BE2C (cell line): ENCODE data around the gene EPOP.

Source experiments
- DNase-seq: peaks from one replicate; pipeline ENCODE4 v3.0.0-alpha.2; 2020
- H3K27me3 ChIP-seq: fragments of 250-450 bp; sonication (Bioruptor Pico); 2 replicates; pipeline ENCODE4 v1.5.1; 2020; ENCODE audit warnings: mild to moderate bottlenecking
- H3K36me3 ChIP-seq: fragments of 250-450 bp; sonication (Bioruptor Pico); 2 replicates; pipeline ENCODE4 v1.5.1; 2020; ENCODE audit warnings: mild to moderate bottlenecking
- H3K4me1 ChIP-seq: fragments of 250-450 bp; sonication (Bioruptor Pico); 2 replicates; pipeline ENCODE4 v1.5.1; 2020
- H3K4me3 ChIP-seq: 2 replicates; pipeline ENCODE4 v1.5.1; 2011; ENCODE audit warnings: low read depth, low read length
- H3K9me3 ChIP-seq: fragments of 250-450 bp; sonication (Bioruptor Pico); 2 replicates; pipeline ENCODE4 v1.5.1; 2020
- TF ChIP-seq, protein P1 (sequence below): IDR thresholded peaks from 2 replicates; pipeline ENCODE4 v1.5.1; 2012; ENCODE audit warnings: mild to moderate bottlenecking, low read depth, low read length

Gene EPOP

DNA sequence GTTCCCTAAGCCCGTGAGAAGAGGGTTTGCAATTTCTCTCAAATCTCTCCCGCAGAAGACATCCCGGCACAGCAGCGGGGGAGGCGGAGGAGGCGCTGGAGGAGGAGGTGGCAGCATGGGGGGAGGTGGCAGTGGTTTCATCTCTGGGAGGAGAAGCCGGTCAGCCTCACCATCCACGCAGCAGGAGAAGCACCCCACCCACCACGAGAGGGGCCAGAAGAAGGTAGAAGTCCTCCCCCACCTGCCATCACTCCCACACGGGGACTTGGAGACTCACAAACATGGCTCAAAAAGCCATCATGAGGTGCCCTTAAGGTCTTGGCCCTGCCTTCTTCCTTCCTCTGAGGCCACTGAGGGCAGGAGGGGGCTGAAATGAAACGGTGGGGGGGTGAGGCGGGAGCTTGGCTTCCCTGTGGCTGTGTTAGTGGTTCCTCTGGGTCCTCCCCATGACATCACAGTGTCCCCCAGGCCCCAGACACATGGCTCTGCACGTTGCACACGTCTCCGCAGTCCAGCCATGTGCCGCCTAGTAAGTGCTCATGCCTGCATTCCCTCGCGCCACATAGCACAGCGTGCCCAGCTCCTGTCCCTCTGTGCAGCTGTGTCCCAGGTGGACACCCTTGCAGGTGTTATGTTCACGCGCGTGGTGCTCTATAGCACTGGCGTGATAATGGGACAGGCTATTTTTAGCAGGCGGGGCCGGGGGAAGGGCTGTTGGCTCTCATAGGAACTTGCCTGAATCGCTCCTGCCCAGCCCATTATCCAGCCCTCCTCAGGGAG lies 37.2 kb upstream of the EPOP start:
- no peak overlapping the region for H3K4me3 ChIP-seq
- no peak for DNase-seq
- H3K9me3 ChIP-seq = no peaks in the 10 kb centered on the region
- H3K27me3 ChIP-seq = no peaks in the 10 kb centered on the region
- TF ChIP-seq, protein P1, sequence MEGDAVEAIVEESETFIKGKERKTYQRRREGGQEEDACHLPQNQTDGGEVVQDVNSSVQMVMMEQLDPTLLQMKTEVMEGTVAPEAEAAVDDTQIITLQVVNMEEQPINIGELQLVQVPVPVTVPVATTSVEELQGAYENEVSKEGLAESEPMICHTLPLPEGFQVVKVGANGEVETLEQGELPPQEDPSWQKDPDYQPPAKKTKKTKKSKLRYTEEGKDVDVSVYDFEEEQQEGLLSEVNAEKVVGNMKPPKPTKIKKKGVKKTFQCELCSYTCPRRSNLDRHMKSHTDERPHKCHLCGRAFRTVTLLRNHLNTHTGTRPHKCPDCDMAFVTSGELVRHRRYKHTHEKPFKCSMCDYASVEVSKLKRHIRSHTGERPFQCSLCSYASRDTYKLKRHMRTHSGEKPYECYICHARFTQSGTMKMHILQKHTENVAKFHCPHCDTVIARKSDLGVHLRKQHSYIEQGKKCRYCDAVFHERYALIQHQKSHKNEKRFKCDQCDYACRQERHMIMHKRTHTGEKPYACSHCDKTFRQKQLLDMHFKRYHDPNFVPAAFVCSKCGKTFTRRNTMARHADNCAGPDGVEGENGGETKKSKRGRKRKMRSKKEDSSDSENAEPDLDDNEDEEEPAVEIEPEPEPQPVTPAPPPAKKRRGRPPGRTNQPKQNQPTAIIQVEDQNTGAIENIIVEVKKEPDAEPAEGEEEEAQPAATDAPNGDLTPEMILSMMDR = no peak
- H3K4me1 ChIP-seq = no peaks in the 10 kb centered on the region
- peaks cover 59% of the 10 kb centered on the region for H3K36me3 ChIP-seq

DNA sequence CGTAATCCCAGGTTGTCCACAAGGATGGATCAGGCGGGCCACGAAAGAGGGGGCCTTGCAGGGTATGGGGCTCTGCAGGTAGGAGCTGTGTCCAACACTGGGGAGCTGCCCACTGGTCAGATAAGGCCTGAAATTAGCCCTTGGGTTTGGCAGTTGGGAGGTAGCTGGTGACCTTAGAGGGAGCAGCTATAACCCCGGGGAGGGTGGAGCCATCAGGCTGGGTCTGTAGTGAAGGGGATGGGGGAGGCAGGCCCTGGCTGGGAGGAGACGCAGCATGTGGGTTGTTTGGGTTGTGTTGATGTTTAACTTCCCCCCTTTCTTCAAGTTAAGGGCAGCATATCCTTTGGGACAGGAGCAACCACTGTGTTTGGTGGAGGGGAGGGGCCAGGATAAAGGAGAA lies 36.2 kb upstream of the EPOP start:
- no peaks in the 10 kb centered on the region for H3K27me3 ChIP-seq
- TF ChIP-seq, protein P1 = no peak
- H3K9me3 ChIP-seq = no peaks in the 10 kb centered on the region
- no peak for DNase-seq
- H3K36me3 ChIP-seq = peaks cover 52% of the 10 kb centered on the region
- H3K4me3 ChIP-seq = no peak overlapping the region
- no peaks in the 10 kb centered on the region for H3K4me1 ChIP-seq

DNA sequence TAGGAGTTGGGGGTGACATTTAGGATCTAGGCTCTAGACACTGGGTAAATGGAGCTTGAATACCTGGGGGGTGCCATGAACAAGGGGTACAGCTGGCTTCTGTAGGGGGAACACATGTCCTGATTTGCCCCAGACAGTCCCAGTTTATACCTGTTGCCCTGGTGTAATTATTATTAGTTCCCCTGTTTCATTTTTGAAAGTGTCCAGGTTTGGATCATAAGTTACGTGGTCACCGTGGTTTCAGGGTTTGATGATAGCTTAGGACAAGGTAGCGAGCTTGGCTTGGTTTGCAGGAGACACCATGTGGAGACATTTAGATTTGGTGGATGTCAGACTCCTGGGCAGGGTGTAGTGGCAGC lies 35.8 kb upstream of the EPOP start:
- Histone ChIP-seq H3K36me3 (peaks cover 48% of the 10 kb centered on the region), H3K9me3 (no peaks in the 10 kb centered on the region), H3K4me1 (no peaks in the 10 kb centered on the region), H3K27me3 (no peaks in the 10 kb centered on the region), H3K4me3 (no peak overlapping the region)
- no peak for DNase-seq
- TF ChIP-seq, protein P1 = no peak

DNA sequence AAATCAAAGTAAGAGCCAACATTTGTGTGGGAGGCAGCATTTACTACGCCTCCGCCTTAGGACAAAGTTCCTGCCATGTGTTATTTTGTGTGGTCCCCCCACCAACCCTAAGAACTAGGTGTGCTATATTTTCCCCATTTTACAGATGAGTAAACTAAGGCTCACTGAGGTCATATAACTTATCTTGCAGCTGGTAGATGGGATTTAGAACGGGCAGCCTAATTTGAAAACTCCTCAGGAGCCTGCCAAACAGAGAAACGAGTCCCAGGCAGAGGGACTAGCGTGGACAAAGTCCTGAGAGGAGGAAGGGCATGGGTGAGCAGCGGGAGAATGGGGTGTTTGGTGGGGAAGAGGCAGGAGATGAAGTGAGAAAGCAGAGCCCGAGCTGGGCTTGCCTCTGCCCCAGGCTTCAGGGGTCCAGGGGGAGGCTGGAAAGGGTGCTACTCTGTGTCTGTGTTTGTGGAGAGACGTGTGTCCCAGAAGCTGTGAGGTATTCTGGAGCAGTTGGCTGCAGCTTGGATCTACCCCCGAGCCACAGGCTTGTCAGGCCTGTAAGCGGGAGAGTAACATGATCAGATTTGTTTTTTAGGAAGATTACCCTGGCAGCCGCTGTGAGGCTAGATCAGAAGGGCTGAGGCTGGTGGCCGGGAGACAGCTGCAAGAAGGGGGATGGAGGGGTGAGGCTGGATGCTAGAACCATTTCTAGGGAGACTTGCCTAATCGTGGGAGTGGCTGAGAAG lies 35.3 kb upstream of the EPOP start:
- no peak for DNase-seq
- peaks cover 45% of the 10 kb centered on the region for H3K36me3 ChIP-seq

DNA sequence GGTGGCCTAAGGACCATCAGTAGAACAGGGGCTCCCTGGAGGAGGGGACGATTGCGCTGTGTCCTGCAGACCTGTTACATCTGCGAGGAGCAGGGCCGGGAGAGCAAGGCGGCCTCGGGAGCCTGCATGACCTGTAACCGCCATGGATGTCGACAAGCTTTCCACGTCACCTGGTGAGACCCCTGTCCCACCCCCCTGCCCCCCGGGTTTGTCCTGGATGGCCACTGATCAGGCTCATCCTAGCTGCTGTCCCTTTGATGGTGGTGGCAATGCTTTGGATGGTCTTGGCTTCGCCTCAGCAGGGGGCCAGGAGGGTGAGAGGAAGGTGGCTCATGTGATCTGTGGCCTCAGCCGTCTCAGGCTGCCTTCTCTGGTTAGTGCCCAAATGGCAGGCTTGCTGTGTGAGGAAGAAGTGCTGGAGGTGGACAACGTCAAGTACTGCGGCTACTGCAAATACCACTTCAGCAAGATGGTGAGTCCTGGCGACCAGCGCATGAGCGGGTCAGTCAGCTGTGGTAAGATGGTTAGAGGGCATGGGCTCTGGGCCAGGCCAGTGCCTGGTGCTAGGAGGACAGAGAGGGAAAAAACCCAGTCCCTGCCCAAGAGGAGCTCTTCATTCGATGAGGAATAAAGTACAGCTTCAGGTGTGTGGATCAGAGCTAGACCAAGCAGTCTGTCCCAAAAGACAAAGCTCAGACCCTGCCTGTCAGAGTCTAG lies 34.5 kb upstream of the EPOP start:
- no peak for DNase-seq
- H3K4me3 ChIP-seq = no peak overlapping the region
- H3K36me3 ChIP-seq = peaks cover 45% of the 10 kb centered on the region
- H3K9me3 ChIP-seq = no peaks in the 10 kb centered on the region; the same call in 1 of the 2 replicates
- TF ChIP-seq, protein P1 = no peak
- H3K27me3 ChIP-seq = no peaks in the 10 kb centered on the region
- peaks cover under 1% of the 10 kb centered on the region; the same call in 1 of the 2 replicates for H3K4me1 ChIP-seq

More for the DNA sequence above, 35.3 kb upstream of the EPOP start:
- H3K9me3 ChIP-seq = no peaks in the 10 kb centered on the region
- no peaks in the 10 kb centered on the region for H3K4me1 ChIP-seq
- no peak overlapping the region for H3K4me3 ChIP-seq
- H3K27me3 ChIP-seq = no peaks in the 10 kb centered on the region
- TF ChIP-seq, protein P1 = no peak
